Duodenal mucosa (tissue), 2 donors: ENCODE measurements around the gene PSG7.
"Not testable (repeated sequence)": the region's sequence is repeated elsewhere in the genome, so short reads cannot be mapped to it uniquely, and the experiment has no call there.

ENCODE experiments used
- H3K27ac ChIP-seq: one replicate; pipeline ENCODE4 v1.7.0; 2013; ENCODE audit warnings: low read depth, low read length
- H3K27me3 ChIP-seq, 2 donors: one replicate each; pipeline ENCODE4 v1.7.0; 2013; ENCODE audit warnings: low read length in 2 of 2, control low read depth in 1 of 2; ENCODE audit not compliant: insufficient read depth in 2 of 2, control insufficient read depth in 1 of 2
- H3K36me3 ChIP-seq, 2 donors: one replicate each; pipeline ENCODE4 v1.7.0; 2013; ENCODE audit warnings: low read length in 2 of 2, control low read depth in 1 of 2; ENCODE audit not compliant: insufficient read depth in 2 of 2, control insufficient read depth in 1 of 2
- H3K4me1 ChIP-seq, 2 donors: one replicate each; pipeline ENCODE4 v1.7.0; 2013; ENCODE audit warnings: low read length in 2 of 2, control low read depth in 1 of 2; ENCODE audit not compliant: insufficient read depth in 2 of 2, control insufficient read depth in 1 of 2
- H3K4me3 ChIP-seq, 2 donors: one replicate each; pipeline ENCODE4 v1.7.0; 2013; ENCODE audit warnings: low read length in 2 of 2, low read depth in 1 of 2
- H3K9ac ChIP-seq, 2 donors: one replicate each; pipeline ENCODE4 v1.7.0; 2013; ENCODE audit warnings: low read length in 2 of 2, low read depth in 1 of 2
- H3K9me3 ChIP-seq, 2 donors: one replicate each; pipeline ENCODE4 v1.7.0; 2013; ENCODE audit warnings: low read length in 2 of 2, control low read depth in 1 of 2; ENCODE audit not compliant: control insufficient read depth in 1 of 2

The PSG7 gene

DNA sequence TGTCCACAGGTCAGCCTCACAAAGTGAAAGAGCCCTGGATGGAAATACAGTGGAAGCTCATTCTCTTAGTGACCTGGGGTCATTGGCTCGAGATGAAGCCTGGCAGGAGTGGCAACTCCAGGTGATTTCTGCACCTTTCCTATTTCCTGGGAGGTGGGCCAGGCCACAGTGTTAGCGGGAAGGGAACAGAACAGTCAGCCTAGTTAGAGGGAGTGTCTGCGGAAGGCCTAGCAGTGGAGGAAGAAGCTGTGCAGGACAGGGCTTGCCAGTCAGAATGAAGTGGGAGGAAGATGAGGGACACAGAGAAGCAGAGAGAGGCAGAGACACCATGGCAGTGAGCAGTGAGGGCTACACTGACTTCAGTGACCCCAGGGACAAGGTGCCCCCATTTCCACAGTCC lies 3.6 kb downstream of the PSG7 start:
- H3K27ac ChIP-seq, H3K9me3 ChIP-seq, H3K36me3 ChIP-seq, H3K4me1 ChIP-seq, H3K27me3 ChIP-seq, H3K4me3 ChIP-seq, H3K9ac ChIP-seq: not testable (repeated sequence)

DNA sequence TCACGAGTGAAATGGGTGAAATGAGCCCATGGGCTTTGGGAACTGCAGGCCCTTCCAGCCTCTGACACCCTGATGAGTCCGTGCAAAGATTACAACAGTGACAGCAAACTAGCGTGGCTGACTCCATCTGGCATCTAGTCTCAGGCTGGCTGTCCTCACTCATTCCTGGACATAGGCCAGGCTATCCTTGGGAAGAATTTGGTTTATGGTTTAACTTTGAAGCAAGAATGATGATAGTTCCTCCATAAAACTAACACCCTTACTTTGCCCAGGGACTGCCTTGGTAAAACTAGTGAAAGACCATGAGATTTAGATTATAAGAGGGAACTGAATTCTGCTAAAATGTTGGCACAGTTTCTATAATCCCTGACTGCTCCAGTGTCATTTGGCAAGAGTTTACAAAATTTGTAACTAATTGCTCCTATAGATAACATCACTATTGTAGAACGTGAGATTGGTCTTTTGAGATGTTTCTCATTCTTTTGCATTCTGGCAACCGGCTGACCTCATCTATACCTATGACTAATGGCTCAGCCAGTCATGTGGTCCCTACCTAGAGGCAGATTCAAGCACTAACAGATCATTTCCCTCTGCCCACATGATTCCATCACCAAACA lies 4.4 kb downstream of the PSG7 start:
- not testable (repeated sequence) for H3K4me1 ChIP-seq, H3K27me3 ChIP-seq, H3K9ac ChIP-seq, H3K9me3 ChIP-seq, H3K27ac ChIP-seq, H3K4me3 ChIP-seq, H3K36me3 ChIP-seq

DNA sequence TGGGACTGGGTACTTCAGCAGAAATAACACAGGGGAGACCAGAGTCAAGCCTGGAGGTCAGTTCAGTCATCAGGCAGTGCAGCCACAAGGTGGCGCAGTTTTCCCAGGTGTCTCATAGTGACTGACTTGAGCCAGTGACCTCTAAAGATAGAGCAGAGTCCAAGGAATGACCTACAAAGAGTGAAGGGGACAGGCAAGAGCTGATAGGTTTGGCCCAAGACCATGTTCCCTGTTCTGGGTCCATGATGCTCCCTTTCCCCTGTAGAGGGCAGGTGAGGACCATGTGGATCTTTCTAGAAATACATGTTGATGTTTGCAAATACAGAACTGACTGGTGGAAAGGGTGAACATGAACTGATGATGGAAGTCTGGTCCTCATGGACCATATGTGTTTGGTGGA lies 6.8 kb downstream of the PSG7 start:
- H3K9ac ChIP-seq, H3K4me3 ChIP-seq, H3K27ac ChIP-seq, H3K36me3 ChIP-seq, H3K9me3 ChIP-seq, H3K4me1 ChIP-seq, H3K27me3 ChIP-seq: not testable (repeated sequence)

DNA sequence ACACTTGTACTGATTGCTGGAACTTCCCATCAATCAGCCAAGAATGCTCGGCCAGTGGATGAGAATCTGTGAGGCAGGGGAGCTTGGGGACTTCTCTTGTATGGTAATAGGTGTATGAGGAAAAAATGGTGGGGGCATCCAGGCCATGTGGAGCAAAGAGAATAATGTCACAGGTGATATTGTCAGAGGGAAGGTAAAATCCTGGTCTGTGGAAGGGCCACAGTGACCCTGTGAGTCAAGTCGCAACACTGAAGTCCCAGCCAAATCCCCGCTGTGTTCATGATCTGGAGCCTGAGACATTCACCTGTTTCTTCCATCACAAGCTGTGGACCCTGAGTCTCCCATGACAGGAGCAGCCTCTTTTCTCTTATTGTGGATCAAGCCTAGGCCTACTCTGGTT lies 8.1 kb downstream of the PSG7 start:
- no peak overlapping the region for H3K27ac ChIP-seq
- no peak overlapping the region for H3K9ac ChIP-seq
- no peak overlapping the region for H3K4me3 ChIP-seq
- H3K36me3 ChIP-seq, result no peaks in the 10 kb centered on the region
- H3K27me3 ChIP-seq, result no peaks in the 10 kb centered on the region
- H3K4me1 ChIP-seq, result no peaks in the 10 kb centered on the region
- H3K9me3 ChIP-seq, result no peaks in the 10 kb centered on the region

DNA sequence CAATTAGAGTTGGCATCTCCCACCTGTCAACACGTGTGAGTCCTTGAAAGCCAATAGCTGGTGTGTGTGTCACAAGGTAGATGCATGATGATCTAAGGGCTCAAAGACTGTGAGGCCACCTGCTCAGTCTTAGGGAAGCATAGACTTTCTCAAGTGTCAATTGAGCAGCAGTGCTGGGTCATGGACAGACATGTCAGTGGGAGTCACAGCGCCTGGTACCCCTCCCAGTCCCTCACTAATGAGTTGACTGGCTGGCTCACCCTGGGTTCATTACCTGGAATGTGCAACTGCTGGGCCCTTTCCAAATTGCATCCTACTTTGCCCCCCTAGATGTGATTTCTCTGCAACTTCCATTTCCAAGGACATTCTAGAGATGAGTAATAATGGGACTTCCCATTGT lies 10.2 kb downstream of the PSG7 start:
- H3K9me3 ChIP-seq, result no peaks in the 10 kb centered on the region
- H3K9ac ChIP-seq, result no peak overlapping the region
- H3K27me3 ChIP-seq, result no peaks in the 10 kb centered on the region
- no peak overlapping the region for H3K27ac ChIP-seq
- no peak overlapping the region for H3K4me3 ChIP-seq
- H3K4me1 ChIP-seq, result no peaks in the 10 kb centered on the region
- no peaks in the 10 kb centered on the region for H3K36me3 ChIP-seq

DNA sequence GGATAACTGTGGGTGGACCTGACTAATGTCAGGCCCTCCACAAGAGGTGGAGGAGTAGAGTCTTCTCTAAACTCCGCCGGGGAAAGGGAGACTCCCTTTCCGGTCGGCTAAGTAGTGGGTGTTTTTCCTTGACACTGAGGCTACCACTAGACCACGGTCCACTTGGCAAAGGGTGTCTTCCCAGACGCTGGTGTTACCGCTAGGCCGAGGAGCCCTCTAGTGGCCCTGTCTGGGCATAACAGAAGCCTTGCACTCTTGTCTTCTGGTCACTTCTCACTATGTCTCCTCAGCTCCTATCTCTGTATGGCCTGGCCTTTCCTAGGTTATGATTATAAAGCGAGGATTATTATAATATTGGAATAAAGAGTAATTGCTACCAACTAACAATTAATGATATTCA lies 13.9 kb downstream of the PSG7 start:
- not testable (repeated sequence) for H3K4me3 ChIP-seq, H3K4me1 ChIP-seq, H3K9ac ChIP-seq, H3K9me3 ChIP-seq, H3K27ac ChIP-seq, H3K27me3 ChIP-seq, H3K36me3 ChIP-seq

DNA sequence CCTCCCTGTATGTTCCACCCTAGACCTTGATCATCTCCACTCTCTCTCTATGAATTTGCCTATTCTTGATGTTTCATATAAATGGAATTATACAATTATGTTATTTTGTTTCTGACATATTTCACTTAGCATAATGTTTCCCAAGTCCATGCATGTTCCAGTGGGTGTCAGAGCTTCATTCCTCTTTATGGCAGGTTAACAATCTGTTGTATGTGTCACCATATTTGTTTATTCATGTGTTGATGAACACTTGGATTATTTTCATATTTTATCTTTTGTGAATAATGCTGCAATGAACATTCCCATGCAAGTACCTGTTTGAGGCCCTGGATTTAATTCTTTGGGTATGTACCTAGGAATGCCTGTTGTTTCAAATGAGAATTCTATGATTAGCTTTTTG lies 16.0 kb downstream of the PSG7 start:
- not testable (repeated sequence) for H3K27me3 ChIP-seq, H3K9me3 ChIP-seq, H3K4me1 ChIP-seq, H3K9ac ChIP-seq, H3K4me3 ChIP-seq, H3K27ac ChIP-seq, H3K36me3 ChIP-seq

DNA sequence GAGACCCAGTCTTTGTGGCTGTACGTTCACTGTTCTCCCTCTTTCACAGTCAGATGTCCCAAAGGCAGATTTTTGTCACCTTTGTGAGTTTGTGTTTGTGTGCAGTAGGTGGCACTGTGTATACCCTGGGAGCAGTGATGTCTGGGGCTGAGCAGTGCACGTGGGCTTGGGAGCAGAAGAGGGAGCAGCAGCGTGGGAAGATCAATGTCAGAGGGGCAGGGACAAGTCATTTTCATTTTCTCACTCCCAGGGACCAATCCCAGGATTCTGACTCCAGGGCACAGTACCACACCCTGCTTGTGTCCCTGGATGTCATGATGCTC lies 17.3 kb downstream of the PSG7 start:
- no peak overlapping the region for H3K9ac ChIP-seq
- no peaks in the 10 kb centered on the region for H3K9me3 ChIP-seq
- no peak overlapping the region for H3K27ac ChIP-seq
- H3K4me3 ChIP-seq, result no peak overlapping the region
- H3K4me1 ChIP-seq, result no peaks in the 10 kb centered on the region
- H3K27me3 ChIP-seq, result no peaks in the 10 kb centered on the region
- no peaks in the 10 kb centered on the region for H3K36me3 ChIP-seq

DNA sequence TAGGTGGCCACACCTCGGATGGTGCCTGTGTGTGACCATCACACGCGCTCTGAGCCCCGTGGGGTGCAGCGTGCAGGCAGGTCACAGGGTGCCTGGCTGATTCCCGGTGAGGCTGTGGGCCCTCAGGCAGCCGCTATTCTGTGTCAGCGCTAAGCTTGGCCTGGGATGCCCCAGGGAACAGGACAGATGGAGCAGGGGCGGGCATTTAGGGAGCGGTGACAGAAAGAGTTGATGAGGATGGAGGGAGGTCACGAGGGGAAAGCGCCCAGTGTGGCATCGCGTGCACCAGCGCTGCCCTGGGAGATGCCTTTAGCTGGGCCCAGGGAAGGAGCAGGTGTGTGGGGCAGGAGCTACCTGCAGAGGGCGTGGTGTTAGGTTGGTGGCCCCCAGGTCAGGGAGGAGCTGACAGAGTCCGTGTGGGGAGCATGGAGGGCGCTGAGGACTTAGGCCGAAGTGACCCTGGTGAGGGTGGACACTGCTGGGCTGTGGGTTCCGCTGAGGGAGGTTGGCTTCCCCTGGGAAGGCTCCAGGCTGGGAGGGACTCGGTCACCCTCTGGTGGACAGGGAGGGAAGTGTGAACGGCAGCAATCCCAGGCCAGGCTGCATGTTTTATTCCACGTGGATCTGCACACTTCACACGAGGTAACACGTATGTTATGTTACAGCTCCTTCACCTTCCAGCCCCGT lies 17.8 kb downstream of the PSG7 start:
- not testable (repeated sequence) for H3K36me3 ChIP-seq, H3K9ac ChIP-seq, H3K27me3 ChIP-seq, H3K4me3 ChIP-seq, H3K27ac ChIP-seq, H3K4me1 ChIP-seq, H3K9me3 ChIP-seq

DNA sequence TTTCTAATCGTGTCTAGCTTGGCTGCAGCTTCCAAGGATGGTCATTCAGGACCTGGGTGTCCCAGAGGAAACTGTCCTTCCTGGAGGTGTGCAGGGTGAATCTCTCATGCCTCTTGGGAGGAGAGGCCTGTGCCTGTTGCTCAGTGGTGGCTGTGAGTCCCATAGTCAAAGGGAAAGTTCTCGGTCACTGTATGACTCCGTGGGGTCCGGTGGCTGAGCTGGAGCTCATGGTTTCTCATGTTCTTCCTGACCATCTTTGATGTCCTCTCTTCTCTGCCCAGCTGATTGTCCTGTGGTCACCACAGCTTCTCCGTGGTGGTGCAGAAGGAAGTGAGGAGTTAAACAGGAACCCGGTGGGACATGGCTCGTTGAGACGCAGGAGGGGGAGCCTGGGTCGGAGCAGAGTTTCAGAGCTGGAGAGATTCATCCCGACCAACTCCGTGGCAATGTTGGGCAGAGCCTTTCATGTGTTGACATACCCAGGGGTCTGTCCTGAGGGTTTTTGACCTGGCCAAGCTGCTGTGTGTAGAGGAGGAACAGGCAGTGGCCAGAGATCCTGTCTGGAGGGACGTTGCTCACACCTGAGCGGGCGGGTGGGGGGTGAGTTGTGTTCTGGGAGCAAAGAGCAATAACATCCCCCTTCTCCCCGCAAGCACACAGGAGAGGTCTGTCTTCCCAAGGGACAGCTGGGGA lies 18.5 kb downstream of the PSG7 start:
- H3K9ac ChIP-seq, H3K27me3 ChIP-seq, H3K36me3 ChIP-seq, H3K9me3 ChIP-seq, H3K4me1 ChIP-seq, H3K4me3 ChIP-seq, H3K27ac ChIP-seq: not testable (repeated sequence)
